Activated CD8-positive, alpha-beta memory T cell treated with anti-CD3 and anti-CD28 coated beads, Interleukin-2, amount 50 U/mL, for 24 hours (primary cell): ENCODE results near the gene IL1RAPL1.

Experiments
- DNase-seq: peaks from one replicate; pipeline ENCODE4 v3.0.0-alpha.2; 2020; ENCODE audit errors: extremely low read depth

Gene IL1RAPL1

GRCh38 chrX:29431895-29432294, 844.6 kb downstream of the IL1RAPL1 start:
- DNase-seq, result no peak

DNA sequence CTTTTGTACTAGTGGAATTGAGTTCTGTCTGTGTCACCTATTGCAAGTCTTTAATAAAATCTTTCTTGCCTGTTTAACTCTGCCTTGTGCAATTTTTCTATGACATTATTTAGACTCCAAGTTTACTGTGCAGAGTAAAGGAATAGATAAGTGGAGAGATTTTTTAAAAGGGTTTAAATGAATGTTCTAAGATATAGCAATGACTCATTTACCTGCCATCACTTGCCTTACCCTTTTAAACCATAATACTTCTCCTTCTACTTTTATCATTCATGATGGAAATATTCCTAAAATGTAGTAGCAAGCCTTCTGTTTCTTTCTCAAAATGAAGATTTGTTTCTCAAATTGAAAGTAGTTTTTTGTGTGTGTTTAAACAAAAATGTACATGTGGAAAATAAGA, 845.3 kb downstream of the IL1RAPL1 start:
- DNase-seq, result no peak

DNA sequence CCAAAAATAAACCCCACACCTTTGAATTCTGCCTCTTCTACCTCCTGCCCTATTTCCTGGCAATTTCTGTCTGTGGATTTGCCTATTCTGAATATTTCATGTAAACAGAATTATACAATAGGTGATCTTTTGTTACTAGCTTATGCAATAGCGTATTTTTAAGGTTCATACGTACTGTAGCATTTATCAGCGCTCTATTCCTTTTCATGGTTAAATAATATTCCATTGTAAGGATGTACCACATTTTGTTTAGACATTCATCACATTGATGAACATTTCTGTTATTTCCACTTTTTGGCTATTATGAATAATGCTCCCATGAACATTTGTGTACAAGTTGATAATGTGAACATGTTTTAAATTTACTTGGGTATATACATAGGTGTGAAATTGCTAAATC, 847.7 kb downstream of the IL1RAPL1 start:
- no peak for DNase-seq

- no peak for DNase-seq
Measured at GRCh38 chrX:29435396-29435795, 848.1 kb downstream of the IL1RAPL1 start.

- DNase-seq, result no peak
Measured at GRCh38 chrX:29447867-29448266, 860.6 kb downstream of the IL1RAPL1 start.

- no peak for DNase-seq
Measured at GRCh38 chrX:29453333-29453732, 866.1 kb downstream of the IL1RAPL1 start.

GRCh38 chrX:29455702-29456101, 868.5 kb downstream of the IL1RAPL1 start:
- no peak for DNase-seq

DNA sequence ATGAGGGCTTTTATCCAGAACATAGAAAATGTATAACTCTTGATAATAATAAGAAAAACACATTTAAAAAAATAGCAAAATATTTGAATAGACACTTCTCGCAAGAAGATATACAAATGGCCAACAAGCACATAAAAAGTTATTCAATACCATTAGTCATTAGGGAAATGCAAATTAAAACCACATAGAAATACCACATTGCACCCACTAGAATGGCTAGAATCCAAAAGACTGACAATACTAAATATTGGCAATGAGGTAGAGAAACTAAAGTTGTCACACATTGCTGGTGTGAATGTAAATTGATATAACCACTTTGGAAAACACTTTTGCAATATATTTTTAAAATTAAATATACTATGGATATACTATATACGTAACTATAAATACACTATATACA, 873.8 kb downstream of the IL1RAPL1 start:
- DNase-seq, result no peak

DNA sequence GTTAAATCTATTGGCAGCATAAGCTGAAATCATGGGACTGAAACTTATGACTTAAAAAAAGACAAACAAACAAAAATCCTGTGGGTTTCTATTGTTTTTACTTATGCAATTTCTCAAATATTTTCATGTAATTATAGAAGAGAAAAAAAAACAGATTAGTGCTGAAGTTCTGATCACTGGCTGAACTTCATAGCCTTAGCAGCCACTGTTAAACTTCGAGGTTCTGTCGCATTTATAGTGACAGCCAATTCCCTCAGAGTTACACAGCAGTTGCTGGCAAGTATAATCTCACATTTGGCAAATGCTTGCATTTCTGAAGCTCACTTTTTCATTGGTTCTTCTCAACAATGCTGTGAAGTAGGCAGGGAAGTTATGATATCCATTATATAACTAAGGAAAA, 879.2 kb downstream of the IL1RAPL1 start:
- no peak for DNase-seq

GRCh38 chrX:29468911-29469494, 881.8 kb downstream of the IL1RAPL1 start:
- DNase-seq, result no peak

DNA sequence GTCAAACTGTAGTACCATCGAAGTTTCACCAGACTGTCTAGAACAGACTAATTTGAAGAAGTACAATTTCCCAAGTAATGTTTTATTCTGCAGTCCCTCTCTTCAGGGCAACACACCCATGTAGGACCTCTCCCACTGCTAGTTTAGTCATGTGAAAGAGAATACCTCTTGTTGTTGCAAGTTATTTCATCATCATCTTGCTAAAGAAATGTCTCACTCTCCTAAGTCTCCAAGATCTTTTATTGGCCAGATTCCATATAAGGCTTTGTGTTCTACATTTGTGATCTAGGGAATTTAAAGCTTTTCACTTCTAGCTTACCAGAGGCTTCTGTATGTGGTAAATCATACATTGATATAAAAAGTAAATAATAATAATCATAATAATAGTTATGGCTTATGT, 882.8 kb downstream of the IL1RAPL1 start:
- no peak for DNase-seq

DNA sequence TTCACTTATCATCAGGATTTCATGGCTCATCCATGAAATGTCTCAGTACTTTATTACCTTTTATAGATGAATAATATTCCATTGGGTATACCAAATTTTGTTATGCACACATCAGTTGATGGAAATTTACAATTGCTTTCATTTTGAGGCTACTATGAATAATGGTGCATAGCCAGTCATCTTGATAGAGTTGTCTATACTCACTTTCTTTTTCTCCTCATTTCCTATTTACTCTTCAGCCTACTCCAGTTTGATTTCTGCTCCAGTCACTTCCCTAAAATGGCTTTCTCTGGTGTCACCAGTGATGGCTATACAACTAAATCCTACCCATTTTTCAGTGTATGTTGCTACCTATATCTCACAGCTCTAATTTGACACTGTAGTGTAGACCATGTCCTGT, 884.6 kb downstream of the IL1RAPL1 start:
- DNase-seq, result no peak

- DNase-seq, result no peak
Measured at GRCh38 chrX:29477878-29478277, 890.6 kb downstream of the IL1RAPL1 start.

GRCh38 chrX:29478336-29479069, 891.3 kb downstream of the IL1RAPL1 start:
- no peak for DNase-seq

DNA sequence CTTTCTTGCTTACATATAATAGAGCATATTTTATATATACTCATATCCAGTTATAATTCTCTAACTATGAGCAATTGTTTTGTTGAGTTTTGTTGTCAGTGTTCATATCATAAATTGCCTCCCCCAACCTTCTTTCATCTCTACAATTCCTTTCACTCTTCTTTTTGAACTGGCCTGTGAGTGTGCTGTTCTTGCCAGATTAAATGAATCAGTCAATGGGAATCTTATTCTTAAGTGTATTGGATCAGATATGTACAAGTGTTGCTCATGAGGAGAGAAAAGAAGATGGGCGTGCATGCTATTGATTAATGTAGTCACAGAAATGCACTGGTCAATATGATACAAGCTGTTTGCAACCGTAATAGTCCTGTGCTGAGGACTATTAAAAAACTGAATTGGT, 900.0 kb downstream of the IL1RAPL1 start:
- DNase-seq, result no peak

DNA sequence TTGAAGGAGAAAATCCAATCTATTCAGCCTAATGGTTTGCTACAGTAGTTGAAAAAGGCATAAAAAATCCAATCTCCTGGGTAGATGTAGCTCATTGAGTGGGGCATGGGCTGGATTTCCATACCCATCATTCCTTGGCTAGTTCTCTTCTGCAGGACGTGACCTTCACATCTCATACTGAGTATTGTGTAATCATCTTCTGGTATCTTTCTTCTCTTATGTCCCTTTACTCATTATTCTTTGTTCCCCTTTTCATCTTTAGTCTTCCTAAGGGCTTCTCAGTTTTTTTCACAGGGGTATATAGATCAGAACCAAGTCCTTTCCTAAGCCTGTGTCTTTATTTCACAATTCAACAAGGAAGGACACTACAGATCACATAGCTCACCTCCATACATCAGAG, 900.5 kb downstream of the IL1RAPL1 start:
- no peak for DNase-seq

DNA sequence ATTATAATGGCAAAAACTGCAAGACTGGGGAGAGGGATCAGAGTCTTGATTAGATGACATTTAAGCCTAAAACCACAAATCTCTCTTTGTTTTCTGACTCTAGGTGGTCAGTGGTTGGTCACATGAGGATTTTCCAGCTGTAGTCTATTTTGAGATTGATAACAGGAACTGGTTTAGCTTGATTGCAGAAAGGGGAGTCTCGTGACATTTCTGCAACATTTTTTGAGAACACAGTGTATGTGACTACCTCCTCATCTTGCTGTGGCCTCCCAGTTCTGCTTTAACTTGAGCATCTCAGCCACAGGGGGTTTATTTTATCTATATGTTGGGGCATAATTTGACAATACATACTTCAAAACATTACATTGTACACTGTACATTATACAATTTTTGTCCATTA, 901.7 kb downstream of the IL1RAPL1 start:
- no peak for DNase-seq

GRCh38 chrX:29490606-29491005, 903.4 kb downstream of the IL1RAPL1 start:
- DNase-seq, result no peak

- DNase-seq, result no peak
Measured at GRCh38 chrX:29491659-29492058, 904.4 kb downstream of the IL1RAPL1 start.

DNA sequence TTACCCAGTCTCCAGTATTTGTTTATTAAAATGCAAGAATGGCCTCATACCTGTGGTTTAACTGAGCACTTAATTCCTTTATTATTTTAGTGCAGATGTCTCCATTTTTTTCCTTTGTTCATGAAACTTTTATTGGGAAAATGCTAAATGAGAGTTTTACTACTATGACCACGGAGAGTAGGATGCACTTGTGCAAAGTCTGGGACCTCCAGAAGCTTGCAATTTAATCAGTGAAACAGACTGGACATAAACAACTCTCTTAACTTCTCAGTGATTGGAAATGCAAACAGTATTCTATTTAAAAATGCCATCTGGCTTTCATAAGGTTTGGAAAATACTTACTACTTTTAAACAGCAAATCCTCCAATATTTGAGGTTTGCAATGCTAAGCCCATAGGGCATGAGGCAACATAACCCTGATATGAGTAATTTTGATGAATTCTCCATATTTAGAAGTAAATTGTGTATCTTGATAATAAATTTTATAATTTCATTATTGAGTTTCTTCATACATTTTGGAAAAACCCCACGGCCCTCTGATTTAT, 909.5 kb downstream of the IL1RAPL1 start:
- DNase-seq, result no peak

GRCh38 chrX:29506729-29507128, 919.5 kb downstream of the IL1RAPL1 start:
- no peak for DNase-seq

DNA sequence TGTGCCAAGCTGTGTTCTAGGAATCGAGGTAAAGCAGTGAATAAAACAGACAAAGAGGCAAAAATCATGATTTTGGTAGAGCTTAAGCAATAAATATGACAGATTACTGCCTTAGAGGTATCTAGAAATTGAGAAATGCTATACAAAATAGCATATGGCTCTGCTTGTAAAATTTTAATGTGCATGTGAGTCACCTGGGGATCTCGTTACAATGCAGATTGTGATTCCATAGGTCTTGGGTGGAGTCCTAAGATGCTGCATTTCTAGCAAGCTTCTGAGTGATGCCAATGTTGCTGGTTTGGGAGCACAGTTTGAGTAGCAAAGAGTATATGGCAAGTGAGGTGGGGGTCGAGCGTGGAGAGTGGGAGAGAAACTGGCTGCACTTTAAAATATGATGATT, 930.9 kb downstream of the IL1RAPL1 start:
- no peak for DNase-seq

GRCh38 chrX:29528281-29528680, 941.0 kb downstream of the IL1RAPL1 start:
- DNase-seq, result no peak

DNA sequence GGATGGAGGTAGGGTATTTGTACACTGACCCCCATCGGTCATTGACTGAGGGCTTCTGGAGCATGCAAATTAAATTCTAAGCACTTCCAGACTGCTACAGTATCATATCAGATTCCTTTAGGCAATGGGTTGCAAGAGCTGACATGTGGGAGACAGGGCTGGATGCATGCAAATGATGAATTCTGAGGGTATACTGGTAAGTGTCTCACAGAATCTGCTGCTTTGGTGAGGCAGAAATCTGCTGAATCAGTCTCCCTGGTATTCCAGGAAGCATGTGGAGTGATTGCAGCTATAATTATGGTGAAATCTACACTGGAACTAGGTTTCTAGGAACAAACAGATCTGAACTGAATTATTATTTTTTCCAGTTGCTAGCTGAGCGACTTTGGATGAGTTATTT, 943.3 kb downstream of the IL1RAPL1 start:
- no peak for DNase-seq
